NCI-H446 treated with DMSO at 0.1 percent for 48 hours (cell line): ENCODE data around the gene RPS8.
A peak's percentile ranks its signal among the peaks of the same experiment; 100 is the strongest.
"Not testable (repeated sequence)": the region's sequence is repeated elsewhere in the genome, so short reads cannot be mapped to it uniquely, and the experiment has no call there.

Experiments used
- DNase-seq: peaks from one replicate; lab custom pipeline; 2025; lab: John Stamatoyannopoulos, UW

RPS8 gene

DNA sequence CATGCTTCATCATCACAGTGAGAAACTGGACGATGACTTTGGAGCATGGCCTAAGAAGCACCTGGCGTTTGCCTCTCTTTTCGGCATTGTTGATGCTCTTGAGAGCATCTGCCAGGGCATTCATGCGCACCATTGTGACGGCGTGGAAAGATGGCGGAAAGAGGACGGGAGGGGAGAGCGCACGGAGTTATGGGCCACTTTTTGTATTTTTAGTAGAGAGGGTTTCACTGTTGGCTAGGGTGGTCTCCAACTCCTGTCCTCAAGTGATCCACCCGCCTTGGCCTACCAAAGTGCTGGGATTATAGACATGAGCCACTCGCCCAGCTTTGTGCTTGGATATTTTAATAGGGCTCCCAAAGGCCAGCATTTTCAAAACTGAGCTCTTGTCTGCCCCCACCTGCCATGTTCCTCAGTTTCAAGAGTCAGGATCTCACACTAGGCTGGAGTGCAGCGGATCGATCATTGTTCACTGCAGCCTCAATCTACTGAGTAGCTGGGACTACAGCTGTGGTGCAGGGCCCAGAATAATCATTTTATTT, 5.3 kb downstream of the RPS8 start:
- DNase-seq = no peak

DNA sequence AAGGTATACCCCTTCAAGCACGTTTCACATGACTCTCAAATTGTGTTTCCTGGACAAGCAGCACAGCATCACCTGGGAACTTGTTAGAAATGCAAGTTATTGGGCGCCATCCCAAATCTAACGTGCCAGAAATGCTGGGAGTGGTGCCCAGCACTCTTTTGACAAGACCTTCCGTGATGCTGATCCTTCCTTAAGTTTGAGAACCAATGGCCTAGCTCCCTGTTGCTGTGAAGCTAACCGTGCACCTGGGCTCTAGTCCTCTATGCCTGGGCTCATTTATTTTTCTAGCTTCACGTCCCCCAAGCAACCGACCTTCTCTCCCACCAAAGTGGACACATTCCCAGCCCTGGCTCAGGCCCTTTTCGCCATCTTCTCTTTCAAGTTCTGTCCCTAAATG, 8.4 kb downstream of the RPS8 start:
- peak; percentile 16 for DNase-seq

DNA sequence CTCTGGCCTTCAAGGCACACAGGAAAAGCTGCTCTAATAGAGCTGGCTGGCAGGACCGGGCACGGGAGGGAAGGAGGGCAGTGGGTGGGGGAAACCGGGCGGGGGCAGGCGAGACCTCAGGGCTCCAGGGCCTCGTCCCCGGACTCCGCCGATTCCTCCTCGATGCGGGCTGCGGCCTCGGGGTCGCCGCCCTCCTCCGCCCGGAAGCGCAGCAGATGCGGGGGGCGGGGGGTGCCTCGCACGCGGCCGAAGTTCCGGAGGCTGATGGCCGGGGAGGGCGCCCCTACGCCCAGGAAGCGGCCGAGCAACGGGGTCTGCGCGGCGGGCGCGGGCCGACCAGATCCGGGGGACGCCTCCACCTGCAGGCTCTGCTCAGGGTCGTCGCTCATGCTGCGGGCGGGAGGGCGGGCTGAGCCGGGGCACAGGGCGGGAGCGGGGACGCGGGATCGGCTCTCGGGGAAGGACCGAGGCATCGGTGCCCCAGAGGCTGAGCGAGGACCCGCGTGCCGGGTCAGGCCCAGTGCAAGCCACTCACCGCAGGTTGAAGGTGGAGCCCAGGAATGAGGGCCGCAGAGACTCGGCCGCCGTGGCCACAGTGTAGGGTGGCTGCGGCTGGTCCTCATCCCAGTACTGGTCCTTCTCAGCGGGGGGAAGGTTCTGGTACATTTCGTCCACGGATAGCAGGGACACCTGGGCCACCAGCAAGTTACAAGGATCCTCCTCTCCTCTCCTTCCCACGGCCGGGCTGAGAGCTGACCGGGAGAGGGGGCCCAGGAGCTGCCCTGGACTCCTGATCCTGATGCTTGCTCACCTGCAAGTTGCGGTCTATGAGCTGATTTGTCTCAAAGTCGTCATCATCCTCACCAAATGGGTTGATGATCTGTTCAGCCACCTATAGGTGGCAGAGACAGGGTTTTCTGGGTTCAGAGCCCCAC, 9.0 kb downstream of the RPS8 start:
- DNase-seq = no peak

DNA sequence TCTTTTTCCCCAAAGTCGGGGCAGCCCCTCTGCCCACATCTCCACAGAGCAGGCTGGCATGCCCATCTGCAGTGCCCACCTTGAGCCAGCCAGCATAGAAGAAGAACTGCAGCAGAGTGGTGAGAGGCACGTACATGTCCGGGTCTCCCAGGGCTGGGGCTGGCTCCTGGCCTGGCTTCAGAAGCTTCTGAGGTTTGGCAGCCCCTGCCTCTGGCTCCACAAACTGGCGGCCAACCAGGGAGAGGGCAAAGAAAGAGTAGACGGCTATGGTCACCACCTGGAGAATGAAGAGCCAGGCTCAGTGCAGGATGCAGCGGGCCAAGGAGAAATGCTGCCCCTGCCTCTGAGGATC, 9.7 kb downstream of the RPS8 start:
- DNase-seq = no peak

DNA sequence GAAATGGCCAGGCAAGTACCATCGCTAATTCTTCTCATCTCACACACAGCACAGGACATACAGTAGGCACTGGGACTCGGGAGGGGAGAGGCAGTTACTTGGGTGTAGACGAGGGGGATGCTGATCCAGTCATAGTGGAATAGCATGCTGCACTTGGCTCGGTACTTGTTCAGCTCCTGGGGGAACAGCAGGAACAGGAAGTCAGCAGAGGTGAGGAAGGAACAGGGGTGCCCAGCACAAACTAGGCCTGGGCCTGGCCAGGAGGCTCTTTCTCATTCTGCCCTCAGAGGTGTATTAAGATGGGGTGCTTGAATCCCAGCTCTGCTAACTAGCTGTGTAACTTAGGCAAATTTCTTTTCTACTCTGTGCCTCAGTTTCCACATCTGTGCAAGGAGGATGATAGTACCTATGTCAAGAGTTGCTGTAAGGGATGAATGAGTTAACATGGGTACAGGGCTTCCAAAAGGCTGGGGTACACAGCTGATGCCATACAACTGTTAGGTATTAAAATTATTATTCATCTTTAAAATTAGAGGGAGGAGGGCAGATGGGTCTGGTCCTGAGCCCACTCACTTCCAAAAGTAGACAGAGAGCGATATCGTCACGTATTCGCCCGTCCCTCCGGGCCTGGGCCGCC, 10.3 kb downstream of the RPS8 start:
- DNase-seq = no peak

DNA sequence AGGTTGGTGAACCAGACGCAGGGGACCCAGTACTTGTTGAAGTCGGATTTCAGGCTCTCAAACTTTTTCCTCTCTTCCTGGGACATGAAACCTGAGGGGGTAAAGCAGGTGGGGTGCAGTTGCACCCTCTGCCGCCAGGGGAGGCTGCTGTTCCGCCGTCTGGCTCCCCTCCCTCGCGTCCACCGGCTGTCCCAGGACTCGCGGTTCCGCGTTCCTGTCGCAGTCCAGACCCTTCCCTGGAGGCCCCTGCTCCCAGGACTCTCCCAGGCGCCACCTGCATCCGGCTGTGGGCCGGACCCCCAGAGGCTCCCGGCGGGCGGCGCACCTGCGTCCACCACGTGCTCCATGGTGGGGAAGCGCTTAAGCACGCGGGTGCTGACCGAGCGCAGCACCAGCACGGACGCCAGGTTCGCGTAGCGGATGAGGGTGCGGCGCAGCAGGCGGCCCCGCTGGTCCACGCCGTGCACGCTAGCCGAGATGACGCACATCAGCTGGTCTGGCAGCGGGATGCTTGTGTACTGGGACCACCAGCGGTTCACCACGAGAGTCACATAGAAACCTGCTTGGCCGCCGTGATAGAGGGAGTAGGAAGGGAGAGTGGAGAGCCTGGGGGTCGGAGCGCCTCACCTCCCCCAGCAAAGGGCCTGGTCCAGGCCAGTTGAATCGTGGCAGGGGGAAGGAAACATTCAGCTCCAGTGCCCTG, 10.9 kb downstream of the RPS8 start:
- DNase-seq = no peak

DNA sequence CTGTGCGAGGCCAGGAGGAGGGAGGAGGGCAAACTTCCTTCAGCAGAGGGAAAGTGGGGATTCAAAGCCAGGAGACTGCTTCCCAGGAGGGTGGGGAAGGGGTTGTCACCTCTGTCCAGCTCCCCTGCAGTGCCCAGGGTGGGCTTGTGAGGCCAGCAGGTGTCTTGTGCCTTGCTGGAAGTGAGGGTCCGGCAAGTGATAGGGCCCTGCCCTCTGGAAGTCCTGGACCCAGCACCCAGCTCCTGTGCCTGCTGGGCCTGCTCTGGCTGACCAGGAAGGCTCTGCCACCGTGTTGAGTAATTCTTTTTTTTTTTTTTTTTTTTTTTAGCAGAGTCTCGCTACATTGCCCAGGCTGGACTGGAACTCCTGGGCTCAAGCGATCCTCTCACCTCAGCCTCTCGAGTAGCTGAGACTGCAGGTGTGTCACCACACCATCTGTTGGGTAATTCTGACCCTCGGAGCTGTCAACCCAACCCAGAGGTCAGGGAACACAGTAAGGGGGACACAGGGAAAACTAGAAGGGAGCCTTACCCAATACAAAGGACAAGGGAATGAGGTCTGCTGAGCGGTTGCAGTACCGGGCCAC, 11.6 kb downstream of the RPS8 start:
- DNase-seq = no peak

DNA sequence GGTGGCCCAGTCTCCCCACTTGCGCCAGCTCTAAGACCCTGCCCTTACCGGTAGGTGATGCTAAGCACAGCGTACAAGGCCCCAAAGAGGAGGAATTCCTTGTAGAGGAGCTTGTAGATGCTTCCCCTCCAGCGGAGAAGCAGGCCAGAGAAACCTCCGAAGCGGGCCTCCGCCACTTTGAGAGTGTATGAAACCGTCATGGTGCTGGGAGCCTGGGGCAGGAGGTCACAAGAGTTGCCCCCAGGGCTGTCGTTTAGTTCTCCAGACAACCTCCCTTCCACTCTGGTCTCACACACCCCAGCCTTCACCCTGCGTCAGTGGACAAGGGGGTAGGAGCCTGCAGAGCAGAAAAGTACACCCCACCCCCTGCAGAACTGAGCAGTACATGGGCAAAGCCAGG, 12.2 kb downstream of the RPS8 start:
- no peak for DNase-seq

DNA sequence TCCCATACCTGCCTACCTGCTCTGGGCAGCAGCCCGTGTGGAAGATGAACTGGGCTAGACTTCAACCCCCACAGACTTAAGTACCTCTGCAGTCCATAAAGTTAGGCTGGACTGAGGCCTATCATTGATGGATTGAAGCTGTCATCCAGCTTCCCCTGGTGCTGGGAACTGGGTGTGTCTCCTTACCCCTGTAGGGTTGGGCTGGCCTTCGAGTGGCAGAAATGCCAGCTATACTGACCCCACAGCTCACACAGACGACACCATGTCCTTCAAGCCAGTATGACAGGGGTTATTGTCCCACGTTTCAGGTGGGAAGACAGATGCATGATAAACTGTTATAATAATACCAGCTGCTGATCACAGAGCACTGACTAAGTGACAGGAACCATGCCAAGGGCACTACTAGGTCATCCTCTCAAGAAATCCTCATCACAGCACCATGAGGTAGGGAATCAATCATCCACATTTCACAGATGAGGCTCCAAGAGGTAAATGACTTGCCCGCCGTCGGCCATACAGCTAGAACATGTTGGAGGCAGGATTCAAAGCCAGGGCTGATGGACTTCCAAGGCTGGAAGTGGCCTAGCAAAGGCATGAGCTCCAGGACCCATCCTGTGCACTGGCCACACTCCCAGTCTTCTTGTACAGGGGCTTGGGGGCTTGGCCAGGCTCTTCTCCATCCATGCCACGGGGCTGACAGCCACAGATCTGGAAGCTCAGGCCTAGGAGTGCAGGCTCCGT, 12.9 kb downstream of the RPS8 start, which contains the start of gene BEST4:
BEST4 (minus strand) TSS at position 51 of the 741 bp plus-strand sequence. CDS start 465 bp downstream, outside the sequence.
- no peak for DNase-seq

DNA sequence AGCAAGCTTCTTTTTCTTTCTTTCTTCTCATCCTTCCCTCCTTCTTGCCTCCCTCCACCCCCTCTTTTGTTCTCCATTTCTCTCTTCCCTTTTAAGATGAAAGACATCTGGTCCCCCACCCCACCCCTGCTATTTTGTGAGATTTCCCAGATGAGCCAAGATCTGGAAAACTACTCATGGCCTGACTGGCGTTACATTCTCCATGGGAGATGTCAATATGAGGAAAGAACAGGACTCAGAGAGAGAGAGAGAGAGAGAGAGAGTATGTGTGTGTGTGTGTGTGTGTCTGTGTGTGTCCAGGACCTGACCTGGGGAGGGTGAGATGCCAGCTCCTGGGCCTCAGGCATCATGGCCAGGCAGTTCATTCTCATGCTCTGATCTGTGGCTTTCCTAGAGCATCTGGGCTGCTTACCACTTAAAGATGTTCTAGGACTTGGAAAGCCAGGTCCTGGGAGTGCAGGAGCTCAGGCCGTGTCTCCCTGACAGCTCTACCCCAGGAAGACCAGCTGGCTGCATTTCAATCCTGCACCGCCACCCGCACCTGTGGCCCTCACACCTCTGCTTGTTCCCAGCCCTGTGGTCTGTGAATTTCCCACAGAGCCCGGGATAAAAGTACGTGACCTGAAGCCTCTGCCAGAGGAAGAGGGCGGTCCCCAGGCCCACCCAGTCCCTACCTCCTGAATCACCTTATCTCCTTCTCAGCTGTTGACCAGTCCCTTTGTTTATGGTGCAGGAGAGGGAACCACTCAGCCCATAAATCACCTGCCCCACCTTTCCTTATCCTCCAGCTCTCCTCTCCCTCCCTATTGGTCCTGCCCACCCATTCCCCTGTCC, 15.8 kb downstream of the RPS8 start:
- DNase-seq = no peak

DNA sequence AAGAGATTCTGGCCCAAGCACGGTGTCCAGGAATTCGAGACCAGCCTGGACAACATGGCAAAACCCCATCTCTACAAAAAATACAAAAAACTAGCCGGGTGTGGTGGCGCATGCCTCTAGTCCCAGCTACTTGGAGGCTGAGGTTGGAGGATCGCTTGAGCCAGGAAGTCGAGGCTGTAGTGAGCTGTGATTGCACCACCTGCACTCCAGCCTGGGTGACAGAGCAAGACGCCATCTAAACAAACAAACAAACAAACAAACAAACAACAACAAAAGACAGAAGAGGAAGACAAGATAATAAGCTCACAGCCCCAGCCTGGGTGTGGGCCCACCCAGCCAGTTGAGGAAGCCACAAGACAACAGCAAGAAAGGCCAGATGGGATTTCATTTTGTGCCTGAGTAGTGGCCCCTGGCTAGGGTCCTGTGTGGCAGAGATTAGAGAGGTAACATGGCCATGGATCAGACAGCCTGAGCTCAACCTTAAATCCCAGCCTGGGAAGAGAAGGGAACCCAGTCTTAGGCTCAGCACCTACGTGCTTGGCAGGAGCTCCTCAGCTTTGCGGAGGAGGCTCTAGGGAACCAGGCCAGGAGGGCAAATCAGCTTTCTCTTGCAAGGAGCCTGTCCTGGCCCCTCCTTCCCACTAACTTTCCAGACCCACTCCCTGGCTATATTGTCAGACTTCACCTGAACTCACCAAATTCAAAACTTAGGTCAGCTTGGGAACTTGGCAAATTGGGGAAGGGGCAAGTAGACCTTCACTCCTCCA, 17.6 kb downstream of the RPS8 start:
- DNase-seq = no peak

DNA sequence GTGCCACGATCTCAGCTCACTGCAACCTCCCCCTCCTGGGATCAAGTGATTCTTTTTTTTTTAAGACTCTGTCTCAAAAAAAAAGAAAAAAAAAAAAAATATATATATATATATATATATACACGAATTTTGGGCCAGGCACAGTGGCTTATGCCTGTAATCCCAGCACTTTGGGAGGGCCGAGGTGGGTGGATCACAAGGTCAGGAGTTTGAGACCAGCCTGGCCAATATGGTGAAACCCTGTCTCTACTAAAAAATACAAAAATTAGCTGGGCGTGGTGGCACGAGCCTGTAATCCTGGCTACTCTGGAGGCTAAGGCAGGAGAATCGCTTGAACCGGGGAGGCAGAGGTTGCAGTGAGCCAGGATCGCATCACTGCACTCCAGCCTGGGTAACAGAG, 22.5 kb downstream of the RPS8 start:
- DNase-seq = not testable (repeated sequence)

DNA sequence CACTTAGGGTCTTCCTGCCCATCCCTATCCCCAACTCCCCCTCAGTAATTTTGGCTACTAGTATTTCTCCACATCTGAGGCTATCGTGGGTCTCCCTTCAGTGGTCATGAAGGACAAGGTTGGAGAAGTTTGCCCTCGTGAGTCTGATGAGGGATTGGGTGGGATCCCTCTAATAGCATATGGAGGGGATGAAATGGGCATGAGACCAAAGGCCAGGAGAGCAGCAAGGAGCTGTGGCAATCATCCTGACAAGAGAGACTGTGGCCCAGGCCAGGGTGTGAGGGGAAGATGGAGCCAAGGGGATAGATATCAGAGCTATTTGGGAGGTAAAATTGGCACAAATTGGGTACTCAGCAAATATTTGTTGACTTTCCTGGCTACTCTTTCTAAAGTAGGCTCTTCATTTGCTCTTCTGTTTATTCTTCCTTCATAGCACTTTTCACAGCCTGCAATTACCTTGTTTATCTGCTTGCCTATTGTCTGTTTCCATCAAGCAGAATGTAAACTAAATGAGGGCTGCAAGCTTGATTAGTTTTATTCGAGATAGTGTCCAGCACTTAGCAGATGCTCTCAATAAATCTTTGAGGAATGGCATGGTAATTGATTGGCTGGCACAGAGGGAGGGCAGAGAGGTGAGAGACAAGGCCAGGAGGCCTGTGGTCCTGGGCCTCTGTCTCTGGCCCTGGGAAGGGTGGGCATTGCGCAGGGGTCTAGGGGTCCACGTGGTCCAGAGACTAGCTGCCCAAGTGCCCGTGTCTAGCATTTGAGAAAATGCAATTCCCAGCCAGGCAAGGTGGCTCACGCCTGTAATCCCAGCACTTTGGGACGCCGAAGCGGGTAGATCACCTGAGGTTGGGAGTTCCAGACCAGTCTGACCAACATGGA, 23.4 kb downstream of the RPS8 start:
- no peak for DNase-seq

DNA sequence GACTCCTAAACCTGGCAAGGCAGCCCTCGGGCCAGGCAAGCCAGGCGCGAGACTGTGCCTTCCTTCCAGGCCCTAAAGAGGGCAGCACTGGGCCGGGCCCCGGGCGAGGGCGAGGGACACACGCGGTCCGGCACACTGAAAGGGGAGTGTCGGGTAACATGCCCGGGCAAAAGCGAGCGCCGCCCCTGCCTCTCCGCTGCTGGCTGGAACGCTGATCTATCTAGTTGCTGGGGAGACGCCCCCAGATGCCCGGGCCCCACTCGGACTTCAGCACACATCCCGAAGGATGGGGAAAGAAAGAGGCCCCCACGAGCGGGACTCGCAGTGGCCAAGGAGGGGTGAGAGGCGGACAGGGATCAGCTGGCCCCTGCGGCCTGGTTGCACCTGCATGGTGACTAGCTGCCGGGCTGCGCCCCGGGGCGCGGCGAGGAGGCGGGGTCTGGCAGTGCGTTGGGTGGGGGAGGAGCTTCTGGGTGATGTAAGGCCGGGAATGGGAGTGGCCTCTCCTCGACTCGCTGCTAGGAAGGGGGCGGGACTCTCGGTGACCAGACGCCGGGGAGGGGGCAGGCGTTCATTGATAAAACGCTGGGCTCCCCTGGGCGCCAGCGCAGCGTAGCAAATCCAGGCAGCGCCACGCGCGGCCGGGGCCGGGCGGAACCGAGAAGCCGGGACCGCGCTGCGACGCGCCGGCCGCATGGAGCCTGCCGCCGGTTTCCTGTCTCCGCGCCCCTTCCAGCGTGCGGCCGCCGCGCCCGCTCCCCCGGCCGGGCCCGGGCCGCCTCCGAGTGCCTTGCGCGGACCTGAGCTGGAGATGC, 24.6 kb downstream of the RPS8 start, which contains the start of gene PLK3:
PLK3 (plus strand) TSS at position 608 of the 815 bp plus-strand sequence; CDS start at position 695, 87 bp downstream.
- peak; percentile 95 for DNase-seq

DNA sequence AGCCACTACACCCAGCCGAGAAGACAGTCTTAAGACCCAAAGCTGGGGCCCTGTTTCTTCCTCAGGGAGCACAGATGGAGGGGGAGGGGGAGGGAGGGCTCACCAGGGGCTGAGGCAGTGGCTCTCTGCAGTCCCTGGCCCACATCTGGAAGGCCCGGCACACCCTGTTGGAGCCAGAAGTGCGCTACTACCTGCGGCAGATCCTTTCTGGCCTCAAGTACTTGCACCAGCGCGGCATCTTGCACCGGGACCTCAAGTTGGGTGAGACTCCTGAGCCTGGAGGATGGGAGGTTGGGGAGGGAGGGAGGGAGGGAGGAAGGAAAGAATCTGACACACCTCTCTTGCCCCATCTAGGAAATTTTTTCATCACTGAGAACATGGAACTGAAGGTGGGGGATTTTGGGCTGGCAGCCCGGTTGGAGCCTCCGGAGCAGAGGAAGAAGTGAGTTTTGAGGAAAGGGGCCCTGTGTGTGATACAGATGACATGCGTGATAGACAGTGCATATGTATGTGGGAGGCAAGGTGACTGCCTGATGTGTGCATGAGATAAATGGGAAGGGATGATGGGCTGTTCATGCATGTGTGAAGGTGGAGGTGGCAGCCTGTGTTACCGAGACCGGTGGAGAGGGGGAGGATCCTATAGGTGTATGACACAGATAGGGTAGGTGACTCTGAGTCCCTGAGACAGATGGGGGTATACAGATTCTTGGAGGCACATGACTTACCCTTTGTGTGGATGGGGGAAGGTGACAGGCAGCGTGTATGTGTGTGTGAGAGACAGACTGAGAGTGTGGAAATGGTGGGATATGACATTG, 26.4 kb downstream of the RPS8 start:
- DNase-seq = no peak

DNA sequence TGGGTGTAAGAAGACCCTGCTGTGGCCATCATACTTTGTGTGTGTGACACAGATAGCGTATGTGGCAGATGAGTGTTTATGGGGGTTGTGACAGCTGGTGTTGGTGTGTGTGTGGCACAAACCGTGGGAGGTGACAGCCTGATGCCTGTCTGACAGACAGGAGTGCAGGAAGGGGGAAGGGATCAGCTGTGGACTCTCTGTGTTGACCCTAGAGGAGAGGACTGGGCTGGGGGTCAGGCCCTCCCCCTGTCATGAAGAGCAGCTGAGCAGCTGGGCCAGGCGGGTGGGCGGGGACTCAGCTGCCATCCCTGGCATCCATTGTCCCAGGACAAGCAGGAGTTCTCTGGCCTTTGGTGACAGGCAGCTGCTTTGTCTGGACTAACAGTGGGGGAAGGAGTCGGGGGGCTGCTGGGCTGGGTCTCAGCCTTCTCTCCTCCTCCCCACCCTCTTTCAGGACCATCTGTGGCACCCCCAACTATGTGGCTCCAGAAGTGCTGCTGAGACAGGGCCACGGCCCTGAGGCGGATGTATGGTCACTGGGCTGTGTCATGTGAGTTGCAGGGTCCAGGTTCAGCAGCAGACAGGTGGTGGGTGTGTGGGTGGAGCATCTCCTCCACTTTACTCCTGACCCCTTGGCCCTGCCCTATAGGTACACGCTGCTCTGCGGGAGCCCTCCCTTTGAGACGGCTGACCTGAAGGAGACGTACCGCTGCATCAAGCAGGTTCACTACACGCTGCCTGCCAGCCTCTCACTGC, 27.1 kb downstream of the RPS8 start:
- no peak for DNase-seq
